Measurements from ENCODE around the gene IL36RN. TPM values are rescaled to one million over a fixed set of nuclear protein-coding genes. Genes with fewer than 3 reads are reported as not detected.

The IL36RN gene
- total and polyA plus RNA-seq, 2 of the 13 experiments (the other 11 are each of a cell fraction or from before 2014, with no cell fraction given), result not detected

DNA sequence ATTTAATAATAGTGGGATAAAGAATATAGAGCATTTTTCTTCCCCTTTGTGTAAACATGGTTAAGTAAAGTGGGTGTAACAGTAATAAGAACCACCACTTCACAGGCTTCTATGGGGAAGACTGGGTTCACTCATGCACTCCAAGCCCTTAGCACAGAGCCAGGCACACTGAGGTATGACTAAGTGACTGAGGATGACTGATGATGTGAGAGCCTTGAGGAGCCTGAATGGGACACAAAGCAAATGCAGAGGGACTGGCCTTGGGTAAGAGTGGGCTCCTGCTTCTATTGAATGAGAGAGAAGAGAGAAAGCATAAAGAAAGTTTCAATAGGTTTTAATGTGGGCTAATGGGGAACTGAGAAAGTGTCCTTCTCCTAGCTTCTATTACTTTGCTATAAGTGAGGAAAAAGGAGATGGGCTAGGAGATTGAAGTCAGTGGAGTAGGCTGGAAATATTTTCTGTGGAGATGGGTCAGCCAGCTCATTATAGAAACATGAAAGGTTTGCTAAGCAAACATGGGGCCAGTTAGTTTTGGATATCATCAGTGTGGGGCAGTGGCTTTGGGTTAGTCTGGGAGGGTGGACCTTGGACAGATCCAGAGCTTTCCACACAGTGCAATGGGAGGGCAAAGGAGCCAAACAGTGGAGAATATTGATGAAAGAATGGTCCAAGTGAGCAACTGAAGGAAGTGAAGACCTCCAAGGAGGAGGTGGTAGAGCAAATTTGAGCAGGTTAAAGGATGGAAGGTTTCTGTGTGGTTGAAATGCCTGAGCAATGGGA is 29.4 kb downstream of the IL36RN start (continued):
- TF ChIP-seq NRL (CRISPR knock-in tag; IDR thresholded peaks at IDR 0.05; ENCODE audit: borderline replicate concordance) (no peak), HDAC2 (CRISPR knock-in tag; IDR thresholded peaks at IDR 0.05) (peak; percentile 87), ZNF331 (CRISPR knock-in tag; IDR thresholded peaks at IDR 0.05) (peak; percentile 61), ZNF343 (CRISPR knock-in tag; IDR thresholded peaks at IDR 0.05) (no peak), ZFP36L1 (CRISPR knock-in tag; IDR thresholded peaks at IDR 0.05) (0 out of 2 replicates have a peak, but pooled peaks have one; percentile 69), FOXA3 (CRISPR knock-in tag; IDR thresholded peaks at IDR 0.05) (peak; percentile 91), GATAD1 (CRISPR knock-in tag; IDR thresholded peaks at IDR 0.05) (peak; percentile 53), SKI (IDR thresholded peaks at IDR 0.05; ENCODE audit: partially characterized antibody) (peak; percentile 67), RAD21 (CRISPR knock-in tag; IDR thresholded peaks at IDR 0.05) (peak; percentile 33; the same call in 1 of the 2 replicates), SMAD1 (CRISPR knock-in tag; IDR thresholded peaks at IDR 0.05; ENCODE audit: borderline replicate concordance, low read depth) (no peak), NR2F1 (CRISPR knock-in tag; IDR thresholded peaks at IDR 0.05) (0 out of 4 replicates have a peak, but pooled peaks of 1 of the 2 experiments have one; percentile 38), NCOR1 (IDR thresholded peaks at IDR 0.05; ENCODE audit: borderline replicate concordance, low read length) (peak; percentile 65; the same call in 1 of the 2 replicates), ZNF232 (CRISPR knock-in tag; IDR thresholded peaks at IDR 0.05; ENCODE audit: borderline replicate concordance) (0 out of 2 replicates have a peak, but pooled peaks have one; percentile 33), KDM5B (CRISPR knock-in tag; IDR thresholded peaks at IDR 0.05; ENCODE audit: borderline replicate concordance) (no peak), ZNF124 (CRISPR knock-in tag; IDR thresholded peaks at IDR 0.05) (no peak), ARID2 (CRISPR knock-in tag; IDR thresholded peaks at IDR 0.05; ENCODE audit: borderline replicate concordance) (peak; percentile 75; the same call in 1 of the 2 replicates), CREM (IDR thresholded peaks at IDR 0.05) (peak; percentile 41; the same call in 1 of the 2 replicates), CREM (CRISPR knock-in tag; IDR thresholded peaks at IDR 0.05) (no peak), NFKBIZ (CRISPR knock-in tag; IDR thresholded peaks at IDR 0.05) (no peak), RCOR2 (CRISPR knock-in tag; IDR thresholded peaks at IDR 0.05) (peak; percentile 79; the same call in 1 of the 2 replicates), SMARCC2 (IDR thresholded peaks at IDR 0.05) (0 out of 2 replicates have a peak, but pooled peaks have one; percentile 48), ZBTB8A (CRISPR knock-in tag; IDR thresholded peaks at IDR 0.05; ENCODE audit: borderline replicate concordance, low read depth) (no peak), KAT2B (IDR thresholded peaks at IDR 0.05; ENCODE audit: borderline replicate concordance, low read depth, low read length) (no peak), ZMYM4 (CRISPR knock-in tag; IDR thresholded peaks at IDR 0.05) (peak; percentile 84)
- TF ChIP-seq, protein P1, sequence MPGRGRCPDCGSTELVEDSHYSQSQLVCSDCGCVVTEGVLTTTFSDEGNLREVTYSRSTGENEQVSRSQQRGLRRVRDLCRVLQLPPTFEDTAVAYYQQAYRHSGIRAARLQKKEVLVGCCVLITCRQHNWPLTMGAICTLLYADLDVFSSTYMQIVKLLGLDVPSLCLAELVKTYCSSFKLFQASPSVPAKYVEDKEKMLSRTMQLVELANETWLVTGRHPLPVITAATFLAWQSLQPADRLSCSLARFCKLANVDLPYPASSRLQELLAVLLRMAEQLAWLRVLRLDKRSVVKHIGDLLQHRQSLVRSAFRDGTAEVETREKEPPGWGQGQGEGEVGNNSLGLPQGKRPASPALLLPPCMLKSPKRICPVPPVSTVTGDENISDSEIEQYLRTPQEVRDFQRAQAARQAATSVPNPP (CRISPR knock-in tag; IDR thresholded peaks at IDR 0.05), result 0 out of 2 replicates have a peak, but pooled peaks have one; percentile 47
- TF ChIP-seq, protein P2, sequence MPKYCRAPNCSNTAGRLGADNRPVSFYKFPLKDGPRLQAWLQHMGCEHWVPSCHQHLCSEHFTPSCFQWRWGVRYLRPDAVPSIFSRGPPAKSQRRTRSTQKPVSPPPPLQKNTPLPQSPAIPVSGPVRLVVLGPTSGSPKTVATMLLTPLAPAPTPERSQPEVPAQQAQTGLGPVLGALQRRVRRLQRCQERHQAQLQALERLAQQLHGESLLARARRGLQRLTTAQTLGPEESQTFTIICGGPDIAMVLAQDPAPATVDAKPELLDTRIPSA (CRISPR knock-in tag; IDR thresholded peaks at IDR 0.05; ENCODE audit: borderline replicate concordance), result no peak
- TF ChIP-seq, protein P3, sequence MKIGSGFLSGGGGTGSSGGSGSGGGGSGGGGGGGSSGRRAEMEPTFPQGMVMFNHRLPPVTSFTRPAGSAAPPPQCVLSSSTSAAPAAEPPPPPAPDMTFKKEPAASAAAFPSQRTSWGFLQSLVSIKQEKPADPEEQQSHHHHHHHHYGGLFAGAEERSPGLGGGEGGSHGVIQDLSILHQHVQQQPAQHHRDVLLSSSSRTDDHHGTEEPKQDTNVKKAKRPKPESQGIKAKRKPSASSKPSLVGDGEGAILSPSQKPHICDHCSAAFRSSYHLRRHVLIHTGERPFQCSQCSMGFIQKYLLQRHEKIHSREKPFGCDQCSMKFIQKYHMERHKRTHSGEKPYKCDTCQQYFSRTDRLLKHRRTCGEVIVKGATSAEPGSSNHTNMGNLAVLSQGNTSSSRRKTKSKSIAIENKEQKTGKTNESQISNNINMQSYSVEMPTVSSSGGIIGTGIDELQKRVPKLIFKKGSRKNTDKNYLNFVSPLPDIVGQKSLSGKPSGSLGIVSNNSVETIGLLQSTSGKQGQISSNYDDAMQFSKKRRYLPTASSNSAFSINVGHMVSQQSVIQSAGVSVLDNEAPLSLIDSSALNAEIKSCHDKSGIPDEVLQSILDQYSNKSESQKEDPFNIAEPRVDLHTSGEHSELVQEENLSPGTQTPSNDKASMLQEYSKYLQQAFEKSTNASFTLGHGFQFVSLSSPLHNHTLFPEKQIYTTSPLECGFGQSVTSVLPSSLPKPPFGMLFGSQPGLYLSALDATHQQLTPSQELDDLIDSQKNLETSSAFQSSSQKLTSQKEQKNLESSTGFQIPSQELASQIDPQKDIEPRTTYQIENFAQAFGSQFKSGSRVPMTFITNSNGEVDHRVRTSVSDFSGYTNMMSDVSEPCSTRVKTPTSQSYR (CRISPR knock-in tag; IDR thresholded peaks at IDR 0.05; ENCODE audit: borderline replicate concordance), result peak; percentile 56; the same call in 1 of the 2 replicates

Data from HepG2 (cell line).